Stomach (tissue), 4 donors: ENCODE data around the gene SIX5.

ENCODE experiments used
- POLR2A ChIP-seq, 4 donors: fragments of 450-650 bp; IDR thresholded peaks; one replicate each; pipeline ENCODE4 v1.6.1; 2016; ENCODE audit warnings: antibody characterized with exemption in 4 of 4, control low read depth in 2 of 4, mild to moderate bottlenecking in 1 of 4, moderate library complexity in 1 of 4
- POLR2AphosphoS5 ChIP-seq, 3 donors: sonication (generic); formaldehyde crosslinking; IDR thresholded peaks; one replicate each; pipeline ENCODE4 v1.6.1; 2016; ENCODE audit warnings: antibody characterized with exemption in 3 of 3
- TF ChIP-seq, protein P1 (sequence below), 7 experiments: fragments of 450-650 bp in 4 of 7; fragments of 200-600 bp in 3 of 7; sonication (generic) in 3 of 7; IDR thresholded peaks; one replicate each; pipeline ENCODE4 v1.5.1; 2016 to 2019; ENCODE audit warnings: antibody characterized with exemption in 7 of 7, control low read depth in 2 of 7, mild to moderate bottlenecking in 1 of 7

DNA sequence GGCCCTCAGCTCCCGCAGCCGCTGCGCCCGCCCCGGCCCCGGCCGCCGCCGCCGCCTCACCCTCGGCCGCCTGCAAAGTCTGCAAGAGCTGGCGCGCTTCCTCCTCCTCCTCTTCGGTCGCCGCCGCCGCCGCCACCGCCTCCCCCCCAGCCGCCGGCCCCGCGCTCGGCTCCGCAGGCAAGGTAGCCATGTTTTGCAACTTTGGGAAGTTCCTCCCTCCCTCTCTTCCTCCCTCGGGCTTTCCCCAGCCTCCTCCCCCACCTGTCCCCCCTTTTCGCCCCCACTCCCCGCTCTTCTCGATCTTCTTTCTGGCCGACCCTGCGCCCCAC is 433 bp downstream of the SIX5 start:
- TF ChIP-seq POLR2AphosphoS5 (IDR thresholded peaks at IDR 0.05) (no peak), POLR2A (IDR thresholded peaks at IDR 0.05) (no peak)
- TF ChIP-seq, protein P1, sequence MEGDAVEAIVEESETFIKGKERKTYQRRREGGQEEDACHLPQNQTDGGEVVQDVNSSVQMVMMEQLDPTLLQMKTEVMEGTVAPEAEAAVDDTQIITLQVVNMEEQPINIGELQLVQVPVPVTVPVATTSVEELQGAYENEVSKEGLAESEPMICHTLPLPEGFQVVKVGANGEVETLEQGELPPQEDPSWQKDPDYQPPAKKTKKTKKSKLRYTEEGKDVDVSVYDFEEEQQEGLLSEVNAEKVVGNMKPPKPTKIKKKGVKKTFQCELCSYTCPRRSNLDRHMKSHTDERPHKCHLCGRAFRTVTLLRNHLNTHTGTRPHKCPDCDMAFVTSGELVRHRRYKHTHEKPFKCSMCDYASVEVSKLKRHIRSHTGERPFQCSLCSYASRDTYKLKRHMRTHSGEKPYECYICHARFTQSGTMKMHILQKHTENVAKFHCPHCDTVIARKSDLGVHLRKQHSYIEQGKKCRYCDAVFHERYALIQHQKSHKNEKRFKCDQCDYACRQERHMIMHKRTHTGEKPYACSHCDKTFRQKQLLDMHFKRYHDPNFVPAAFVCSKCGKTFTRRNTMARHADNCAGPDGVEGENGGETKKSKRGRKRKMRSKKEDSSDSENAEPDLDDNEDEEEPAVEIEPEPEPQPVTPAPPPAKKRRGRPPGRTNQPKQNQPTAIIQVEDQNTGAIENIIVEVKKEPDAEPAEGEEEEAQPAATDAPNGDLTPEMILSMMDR (IDR thresholded peaks at IDR 0.05) = no peak
